ENCODE measurements around the gene EMC7.

EMC7 gene

DNA sequence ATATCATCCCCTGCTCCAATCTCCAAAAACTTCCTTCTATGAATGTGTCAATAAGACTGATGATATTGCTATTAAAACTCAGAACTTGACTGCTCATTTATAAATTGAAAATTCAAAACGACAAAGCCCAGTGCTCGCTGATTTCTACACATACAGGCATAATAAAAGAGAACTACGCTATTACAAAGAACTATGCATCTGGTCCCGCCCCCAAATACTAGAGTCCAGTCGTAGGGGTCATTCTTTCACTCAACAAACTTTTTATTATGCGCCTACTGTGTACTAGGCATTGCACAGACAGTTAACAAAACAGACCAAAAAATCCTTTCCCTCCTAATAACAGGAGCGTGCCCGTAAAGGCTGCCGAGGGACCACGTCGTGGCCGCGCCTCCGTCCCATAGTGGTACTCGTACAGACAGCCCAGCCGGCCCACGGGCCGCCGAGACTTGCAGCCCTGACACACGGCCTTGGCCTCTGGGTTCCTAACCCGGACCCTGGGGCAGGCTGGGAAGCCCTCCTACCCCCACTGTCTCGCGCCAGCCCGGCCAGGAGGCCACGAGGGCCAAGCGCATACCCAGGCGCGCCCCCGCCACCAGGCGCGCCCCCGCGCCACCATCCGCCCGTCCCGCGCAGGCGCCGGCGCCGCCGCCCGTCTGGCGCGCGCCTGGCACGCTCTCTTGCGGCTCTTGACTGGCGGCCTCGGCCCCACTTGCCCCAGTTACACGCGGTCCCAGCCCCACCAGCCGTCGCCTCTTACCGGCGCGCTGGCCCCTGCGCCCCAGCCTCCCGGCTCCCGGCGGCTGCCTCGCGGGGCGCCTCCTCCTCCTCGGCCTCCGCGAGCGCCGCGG, 63.4 kb downstream of the EMC7 start:
- peak; percentile 74 for DNase-seq
